Fibroblast of the aortic adventitia (primary cell): ENCODE measurements around the gene CSRNP3. TPM values are rescaled to one million over a fixed set of nuclear protein-coding genes. Genes with fewer than 3 reads are reported as not detected.

Experiments used
- DNase-seq: peaks from one replicate; pipeline ENCODE4 v3.0.0-alpha.2; 2010; ENCODE audit warnings: low read depth
- H3K4me3 ChIP-seq: 2 replicates; pipeline ENCODE4 v1.5.1; 2011; ENCODE audit warnings: low read depth, mild to moderate bottlenecking, control low read depth, low read length, moderate library complexity
- total RNA-seq: library from RNA; depleted of rRNA; stranded (reverse); fragments of >200 nt; gene quantifications from 2 replicates; pipeline ENCODE4 v1.2.3, GENCODE V29; 2012; ENCODE audit warnings: low replicate concordance
- TF ChIP-seq, protein P1 (sequence below): IDR thresholded peaks from 2 replicates; pipeline ENCODE4 v1.5.1; 2011; ENCODE audit warnings: mild to moderate bottlenecking, low read length, control low read depth, inconsistent platforms; ENCODE audit not compliant: insufficient read depth

CSRNP3 gene
- total RNA-seq, 1 donor = 2.3 TPM

GRCh38 chr2:165635532-165635931 is 166.0 kb downstream of the CSRNP3 start:
- no peak overlapping the region for H3K4me3 ChIP-seq
- DNase-seq = no peak
- TF ChIP-seq, protein P1, sequence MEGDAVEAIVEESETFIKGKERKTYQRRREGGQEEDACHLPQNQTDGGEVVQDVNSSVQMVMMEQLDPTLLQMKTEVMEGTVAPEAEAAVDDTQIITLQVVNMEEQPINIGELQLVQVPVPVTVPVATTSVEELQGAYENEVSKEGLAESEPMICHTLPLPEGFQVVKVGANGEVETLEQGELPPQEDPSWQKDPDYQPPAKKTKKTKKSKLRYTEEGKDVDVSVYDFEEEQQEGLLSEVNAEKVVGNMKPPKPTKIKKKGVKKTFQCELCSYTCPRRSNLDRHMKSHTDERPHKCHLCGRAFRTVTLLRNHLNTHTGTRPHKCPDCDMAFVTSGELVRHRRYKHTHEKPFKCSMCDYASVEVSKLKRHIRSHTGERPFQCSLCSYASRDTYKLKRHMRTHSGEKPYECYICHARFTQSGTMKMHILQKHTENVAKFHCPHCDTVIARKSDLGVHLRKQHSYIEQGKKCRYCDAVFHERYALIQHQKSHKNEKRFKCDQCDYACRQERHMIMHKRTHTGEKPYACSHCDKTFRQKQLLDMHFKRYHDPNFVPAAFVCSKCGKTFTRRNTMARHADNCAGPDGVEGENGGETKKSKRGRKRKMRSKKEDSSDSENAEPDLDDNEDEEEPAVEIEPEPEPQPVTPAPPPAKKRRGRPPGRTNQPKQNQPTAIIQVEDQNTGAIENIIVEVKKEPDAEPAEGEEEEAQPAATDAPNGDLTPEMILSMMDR = no peak

GRCh38 chr2:165636959-165637358 is 167.5 kb downstream of the CSRNP3 start:
- no peak for DNase-seq
- TF ChIP-seq, protein P1 = no peak
- H3K4me3 ChIP-seq = no peak overlapping the region

DNA sequence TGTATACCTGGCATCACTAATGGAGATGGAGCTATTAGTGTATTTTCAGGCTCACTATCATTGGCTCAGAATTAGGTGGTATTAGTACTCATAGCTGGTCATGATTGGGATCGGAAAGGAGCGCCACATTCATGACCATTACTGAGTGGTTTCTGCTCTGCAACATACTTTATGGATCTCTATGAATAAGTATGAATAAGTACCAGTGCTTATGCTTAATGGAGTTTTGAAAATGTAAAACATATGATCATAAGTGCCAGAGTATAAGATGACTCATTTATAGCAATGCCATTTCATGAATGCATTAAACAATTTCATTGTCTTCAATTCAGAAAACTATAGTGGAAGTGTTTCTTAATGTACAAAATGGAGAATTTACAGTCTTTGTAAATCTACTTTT is 167.9 kb downstream of the CSRNP3 start:
- no peak for DNase-seq
- TF ChIP-seq, protein P1 = no peak
- no peak overlapping the region for H3K4me3 ChIP-seq

GRCh38 chr2:165639504-165639903 is 170.0 kb downstream of the CSRNP3 start:
- DNase-seq = no peak
- no peak overlapping the region for H3K4me3 ChIP-seq
- TF ChIP-seq, protein P1 = no peak

DNA sequence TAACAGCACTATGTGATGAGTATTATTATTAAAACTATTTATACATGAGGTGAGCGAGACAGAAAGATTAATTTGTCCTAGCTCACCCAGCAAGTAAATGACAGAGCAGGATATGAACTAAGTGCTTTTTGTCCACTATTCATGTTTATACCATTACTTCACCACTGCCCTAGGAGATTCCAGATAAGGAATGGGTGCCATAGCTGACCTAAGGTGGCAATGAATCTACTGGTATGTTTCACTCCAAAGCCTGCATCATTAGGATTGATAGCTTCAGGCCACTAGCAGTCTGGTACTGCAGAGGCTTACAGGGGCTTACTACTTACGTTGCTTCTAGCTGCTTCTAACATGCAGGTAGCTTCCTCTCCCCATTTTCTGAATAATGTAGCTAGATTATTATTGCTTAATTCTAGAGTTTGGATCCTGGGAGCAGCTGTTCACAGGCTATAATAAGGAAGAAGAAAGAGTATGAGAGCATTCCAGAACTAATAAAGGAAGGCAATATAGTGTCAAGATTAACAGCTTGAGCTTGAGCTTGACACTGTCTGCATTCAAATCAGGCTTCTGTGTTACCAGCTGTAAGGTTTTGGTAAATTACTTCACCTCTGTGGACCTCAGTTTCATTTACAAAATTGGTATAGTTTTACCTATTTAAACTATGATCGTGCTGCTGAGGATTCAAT is 170.9 kb downstream of the CSRNP3 start:
- H3K4me3 ChIP-seq = no peak overlapping the region
- TF ChIP-seq, protein P1 = no peak
- DNase-seq = no peak

DNA sequence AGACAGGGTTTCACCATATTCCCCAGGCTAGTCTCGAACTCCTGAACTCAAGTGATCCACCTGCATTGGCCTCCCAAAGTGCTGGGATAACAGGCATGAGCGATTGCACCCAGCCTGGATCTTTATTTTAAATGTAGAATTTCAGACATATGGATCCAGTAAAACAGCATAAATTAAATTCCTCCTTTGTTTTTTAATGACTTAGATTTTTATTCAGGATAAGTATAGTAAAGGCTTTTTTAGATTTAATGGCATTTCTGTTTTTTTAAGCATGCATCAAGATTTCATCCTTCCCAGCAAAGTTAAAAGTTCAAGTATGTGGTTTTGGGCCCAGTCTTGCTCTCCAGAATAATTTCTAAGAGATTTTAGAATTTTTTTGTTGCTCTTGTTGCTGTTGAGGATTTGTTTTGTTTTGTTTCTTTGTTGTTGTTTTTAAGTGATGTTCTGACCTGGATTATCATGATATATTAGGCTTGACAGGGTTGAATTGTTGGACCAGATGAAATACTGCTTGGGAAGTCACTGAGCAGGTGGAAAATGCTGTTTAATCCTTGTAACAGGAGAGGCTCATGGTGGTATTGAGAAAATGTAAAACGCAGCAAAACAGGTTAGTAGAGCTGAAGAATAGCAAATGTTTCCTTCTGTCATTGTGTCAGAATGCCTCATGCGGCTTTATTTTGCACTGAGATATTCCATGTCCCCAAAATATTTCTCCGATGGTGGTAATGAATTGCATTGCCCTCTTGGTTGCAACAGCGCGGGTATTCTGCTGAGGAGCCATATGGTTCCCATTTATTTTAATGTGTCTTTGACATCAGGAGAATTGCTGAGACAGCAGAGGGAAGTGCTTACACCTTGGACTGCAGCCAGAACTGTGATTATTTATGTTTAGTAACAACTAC is 176.7 kb downstream of the CSRNP3 start:
- DNase-seq = no peak
- TF ChIP-seq, protein P1 = no peak
- no peak overlapping the region for H3K4me3 ChIP-seq
